ENCODE data around the gene ZBTB47. TPM values are rescaled to one million over a fixed set of nuclear protein-coding genes. Genes with fewer than 3 reads are reported as not detected.

Gene ZBTB47
- total RNA-seq, 1 donor from 2014 or later: 69.3 TPM

GRCh38 chr3:42637001-42637400, 16.5 kb upstream of the ZBTB47 start:
- intact Hi-C loops (cut with DNase I): no loop called here
- TF ChIP-seq CTCF (IDR thresholded peaks at IDR 0.05): no peak
- H3K9me3 ChIP-seq: no peaks in the 10 kb centered on the region
- peaks cover 68 to 92% of the 10 kb centered on the region in 2 donors for H3K36me3 ChIP-seq
- H3K4me3 ChIP-seq: no peak overlapping the region
- no peak for DNase-seq (ENCODE audit: low spot score in 2 of 2)
- no peaks in the 10 kb centered on the region for H3K27me3 ChIP-seq
- no peak overlapping the region for H3K27ac ChIP-seq
- peaks cover 0 to 2% of the 10 kb centered on the region in 2 donors for H3K4me1 ChIP-seq

GRCh38 chr3:42638339-42638842, 15.1 kb upstream of the ZBTB47 start:
- TF ChIP-seq CTCF (IDR thresholded peaks at IDR 0.05): no peak
- Histone ChIP-seq H3K36me3 (peaks cover 67 to 92% of the 10 kb centered on the region in 2 donors), H3K4me3 (no peak overlapping the region), H3K4me1 (peaks cover 0 to 2% of the 10 kb centered on the region in 2 donors), H3K27me3 (no peaks in the 10 kb centered on the region), H3K9me3 (no peaks in the 10 kb centered on the region), H3K27ac (peak overlapping the region; percentile 9 to 13)
- intact Hi-C loops (cut with DNase I): no loop called here
- DNase-seq (ENCODE audit: low spot score in 2 of 2): no peak

- Histone ChIP-seq H3K36me3 (peaks cover 65 to 92% of the 10 kb centered on the region in 2 donors), H3K9me3 (no peaks in the 10 kb centered on the region), H3K4me3 (no peak overlapping the region), H3K4me1 (peaks cover 0 to 2% of the 10 kb centered on the region in 2 donors), H3K27ac (peak overlapping the region in 1 of 2 donors; percentile 9), H3K27me3 (no peaks in the 10 kb centered on the region)
- no peak for DNase-seq (ENCODE audit: low spot score in 2 of 2)
- intact Hi-C loops (cut with DNase I): no loop called here
- no peak for TF ChIP-seq CTCF (IDR thresholded peaks at IDR 0.05)
Measured at GRCh38 chr3:42639192-42639591, 14.3 kb upstream of the ZBTB47 start.

- H3K27ac ChIP-seq: no peak overlapping the region
- no peak for TF ChIP-seq CTCF (IDR thresholded peaks at IDR 0.05)
- peaks cover 70 to 92% of the 10 kb centered on the region in 2 donors for H3K36me3 ChIP-seq
- intact Hi-C loops (cut with DNase I): no loop called here
- DNase-seq (ENCODE audit: low spot score in 2 of 2): no peak
- no peak overlapping the region for H3K4me3 ChIP-seq
- H3K27me3 ChIP-seq: no peaks in the 10 kb centered on the region
- no peaks in the 10 kb centered on the region for H3K9me3 ChIP-seq
- peaks cover 0 to 2% of the 10 kb centered on the region in 2 donors for H3K4me1 ChIP-seq
Measured at GRCh38 chr3:42640129-42640528, 13.4 kb upstream of the ZBTB47 start.

GRCh38 chr3:42640771-42641370, 12.6 kb upstream of the ZBTB47 start:
- Histone ChIP-seq H3K27ac (peak overlapping the region in 1 of 2 donors; percentile 16), H3K4me1 (peaks cover 0 to 2% of the 10 kb centered on the region in 2 donors), H3K9me3 (no peaks in the 10 kb centered on the region), H3K36me3 (peaks cover 72 to 92% of the 10 kb centered on the region in 2 donors), H3K27me3 (no peaks in the 10 kb centered on the region), H3K4me3 (no peak overlapping the region)
- TF ChIP-seq CTCF (IDR thresholded peaks at IDR 0.05): no peak
- intact Hi-C loops (cut with DNase I): no loop called here
- no peak for DNase-seq (ENCODE audit: low spot score in 2 of 2)

Data from ascending aorta (tissue), 2 donors.